ENCODE measurements around the gene IL18BP.

Gene IL18BP

GRCh38 chr11:72036687-72037086 lies 38.0 kb downstream of the IL18BP start:
- H2AFZ ChIP-seq: no peak overlapping the region
- no peak overlapping the region for H3K4me2 ChIP-seq (ENCODE audit: low read length)
- no peaks in the 10 kb centered on the region for H3K36me3 ChIP-seq (ENCODE audit: control insufficient read depth, insufficient read depth, low read length)
- no peak overlapping the region for H3K27ac ChIP-seq
- H3K9me3 ChIP-seq (ENCODE audit: control insufficient read depth, low read length): no peaks in the 10 kb centered on the region
- H3K4me3 ChIP-seq (ENCODE audit: low read depth, low read length): no peak overlapping the region
- H3K4me1 ChIP-seq: peaks cover 23% of the 10 kb centered on the region
- no peaks in the 10 kb centered on the region for H3K27me3 ChIP-seq (ENCODE audit: control insufficient read depth, insufficient read depth, low read length)
- H3K79me2 ChIP-seq: peaks cover 41% of the 10 kb centered on the region
- no peak overlapping the region for H3K9ac ChIP-seq
- TF ChIP-seq CTCF (IDR thresholded peaks at IDR 0.05): no peak

GRCh38 chr11:72037554-72038311 lies 39.0 kb downstream of the IL18BP start:
- no peak for TF ChIP-seq CTCF (IDR thresholded peaks at IDR 0.05)
- Histone ChIP-seq H3K4me3 (ENCODE audit: low read depth, low read length) (no peak overlapping the region), H3K9me3 (ENCODE audit: control insufficient read depth, low read length) (no peaks in the 10 kb centered on the region), H3K36me3 (ENCODE audit: control insufficient read depth, insufficient read depth, low read length) (no peaks in the 10 kb centered on the region), H3K9ac (no peak overlapping the region), H3K27ac (peak overlapping the region; percentile 99), H3K4me2 (ENCODE audit: low read length) (peak overlapping the region; percentile 88), H3K79me2 (peaks cover 41% of the 10 kb centered on the region), H2AFZ (no peak overlapping the region), H3K27me3 (ENCODE audit: control insufficient read depth, insufficient read depth, low read length) (no peaks in the 10 kb centered on the region), H3K4me1 (peaks cover 30% of the 10 kb centered on the region)

GRCh38 chr11:72038491-72038890 lies 39.8 kb downstream of the IL18BP start:
- H3K4me2 ChIP-seq (ENCODE audit: low read length): peak overlapping the region; percentile 88
- H3K27ac ChIP-seq: peak overlapping the region; percentile 99
- H3K4me3 ChIP-seq (ENCODE audit: low read depth, low read length): peak overlapping the region; percentile 80
- no peak for TF ChIP-seq CTCF (IDR thresholded peaks at IDR 0.05)
- no peaks in the 10 kb centered on the region for H3K27me3 ChIP-seq (ENCODE audit: control insufficient read depth, insufficient read depth, low read length)
- H2AFZ ChIP-seq: no peak overlapping the region
- H3K4me1 ChIP-seq: peaks cover 30% of the 10 kb centered on the region
- H3K9me3 ChIP-seq (ENCODE audit: control insufficient read depth, low read length): no peaks in the 10 kb centered on the region
- H3K36me3 ChIP-seq (ENCODE audit: control insufficient read depth, insufficient read depth, low read length): no peaks in the 10 kb centered on the region
- H3K9ac ChIP-seq: no peak overlapping the region
- peaks cover 42% of the 10 kb centered on the region for H3K79me2 ChIP-seq

GRCh38 chr11:72039031-72039855 lies 40.5 kb downstream of the IL18BP start:
- H3K4me3 ChIP-seq (ENCODE audit: low read depth, low read length): peak overlapping the region; percentile 80
- no peak for TF ChIP-seq CTCF (IDR thresholded peaks at IDR 0.05)
- no peaks in the 10 kb centered on the region for H3K9me3 ChIP-seq (ENCODE audit: control insufficient read depth, low read length)
- H3K27ac ChIP-seq: peak overlapping the region; percentile 99
- H2AFZ ChIP-seq: no peak overlapping the region
- H3K4me2 ChIP-seq (ENCODE audit: low read length): peak overlapping the region; percentile 88
- peak overlapping the region; percentile 28 for H3K9ac ChIP-seq
- no peaks in the 10 kb centered on the region for H3K36me3 ChIP-seq (ENCODE audit: control insufficient read depth, insufficient read depth, low read length)
- H3K79me2 ChIP-seq: peaks cover 50% of the 10 kb centered on the region
- H3K27me3 ChIP-seq (ENCODE audit: control insufficient read depth, insufficient read depth, low read length): no peaks in the 10 kb centered on the region
- peaks cover 30% of the 10 kb centered on the region for H3K4me1 ChIP-seq
